HG03565 (cell line): ENCODE measurements around the gene STAP1.
"Not testable (repeated sequence)": the region's sequence is repeated elsewhere in the genome, so short reads cannot be mapped to it uniquely, and the experiment has no call there.

Experiments used
- ATAC-seq: cut with Tn5 transposase; IDR thresholded peaks from one replicate; pipeline ENCODE4 v1.9.1; 2021; ENCODE audit warnings: mild to moderate bottlenecking, moderate library complexity; ENCODE audit not compliant: unreplicated experiment

Gene STAP1

GRCh38 chr4:67614186-67614585 is 55.7 kb downstream of the STAP1 start:
- no peak for ATAC-seq

GRCh38 chr4:67615119-67615518 is 56.6 kb downstream of the STAP1 start:
- ATAC-seq: no peak

DNA sequence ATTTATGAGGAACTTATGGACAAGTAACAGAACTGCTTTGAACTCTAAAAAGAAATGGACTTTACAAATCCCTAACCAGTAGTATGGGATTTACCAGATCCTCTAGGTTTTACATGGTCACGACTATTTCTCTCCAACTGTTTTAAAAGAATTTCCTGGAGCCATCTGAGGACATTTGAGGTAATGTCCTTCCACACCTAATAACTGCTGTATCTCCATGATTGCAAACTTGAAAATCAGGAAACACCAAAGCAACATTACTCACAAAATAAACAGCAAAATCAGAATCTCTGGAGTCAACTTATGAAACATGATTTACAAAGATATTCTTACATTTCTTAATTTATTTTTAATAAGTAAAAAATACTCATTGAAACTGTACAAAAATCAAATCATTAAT is 58.0 kb downstream of the STAP1 start:
- ATAC-seq: no peak

GRCh38 chr4:67624939-67625338 is 66.4 kb downstream of the STAP1 start:
- ATAC-seq: no peak

DNA sequence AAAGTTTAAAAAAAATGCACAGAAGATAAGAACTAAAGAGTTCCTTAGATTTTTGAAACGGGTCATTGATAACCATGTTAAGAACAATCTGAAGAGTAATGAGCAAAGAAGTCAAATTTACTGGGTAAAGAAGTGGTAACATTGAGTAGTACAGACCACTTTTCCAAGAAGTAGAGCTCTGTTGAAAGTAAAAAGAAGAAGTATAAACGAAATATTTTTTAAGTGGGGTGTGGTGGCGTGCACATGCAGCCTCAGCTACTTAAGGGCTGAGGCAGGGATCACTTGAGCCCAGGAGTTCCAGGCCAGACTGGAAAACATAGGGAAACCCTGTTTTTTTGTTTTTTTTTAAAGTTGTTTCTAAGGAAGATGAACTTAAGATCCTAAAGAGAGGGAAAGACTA is 74.0 kb downstream of the STAP1 start:
- peak; percentile 93 for ATAC-seq

DNA sequence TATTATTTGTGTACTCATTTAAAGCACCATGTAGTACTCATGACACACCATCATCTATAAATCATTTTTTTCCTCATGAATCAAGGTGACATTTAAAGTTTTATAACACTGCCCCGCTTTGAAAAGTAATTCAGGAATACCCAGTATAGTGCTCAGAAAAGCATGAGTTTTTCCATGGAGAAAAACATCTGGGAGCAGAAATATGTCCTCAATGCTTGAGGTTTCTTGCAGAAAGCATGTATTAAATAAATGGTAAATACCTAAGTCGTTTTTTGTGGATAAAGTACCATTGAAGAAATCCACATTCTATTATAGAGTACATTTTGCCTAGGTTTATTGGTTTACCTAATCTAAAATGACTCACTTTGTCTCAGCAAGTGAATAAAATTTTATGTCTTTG is 76.2 kb downstream of the STAP1 start:
- no peak for ATAC-seq

GRCh38 chr4:67635331-67635730 is 76.8 kb downstream of the STAP1 start:
- ATAC-seq: no peak

DNA sequence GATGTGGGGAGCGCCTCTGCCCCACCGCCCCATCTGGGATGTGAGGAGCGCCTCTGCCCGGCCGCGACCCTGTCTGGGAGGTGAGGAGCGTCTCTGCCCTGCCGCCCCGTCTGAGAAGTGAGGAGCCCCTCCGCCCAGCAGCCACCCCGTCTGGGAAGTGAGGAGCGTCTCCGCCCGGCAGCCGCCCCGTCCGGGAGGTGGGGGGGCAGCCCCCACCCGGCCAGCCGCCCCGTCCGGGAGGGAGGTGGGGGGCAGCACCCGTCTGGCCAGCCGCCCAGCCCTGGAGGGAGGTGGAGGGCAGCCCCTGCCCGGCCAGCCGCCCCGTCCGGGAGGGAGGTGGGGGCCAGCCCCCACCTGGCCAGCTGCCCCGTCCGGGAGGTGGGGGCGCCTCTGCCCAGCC is 78.5 kb downstream of the STAP1 start:
- not testable (repeated sequence) for ATAC-seq

- no peak for ATAC-seq
Observed at GRCh38 chr4:67638136-67638535, 79.6 kb downstream of the STAP1 start.

- no peak for ATAC-seq
Observed at GRCh38 chr4:67651536-67651935, 93.0 kb downstream of the STAP1 start.
